A549 (cell line): ENCODE results near the gene ANKRD29.

ENCODE experiments used
- EP300 ChIP-seq, 2 experiments: fragments of >200 bp; sonication (Bioruptor Twin); formaldehyde crosslinking; IDR thresholded peaks; 2 replicates in 1 of 2; 3 replicates in 1 of 2; pipeline ENCODE4 v1.6.1; 2016 to 2017
- HDAC2 ChIP-seq: fragments of 200-600 bp; sonication (generic); IDR thresholded peaks from 2 replicates; pipeline ENCODE4 v1.6.1; 2016
- POLR2A ChIP-seq: IDR thresholded peaks from 2 replicates; pipeline ENCODE4 v1.6.1; 2012; ENCODE audit warnings: mild to moderate bottlenecking, low read length
- ZSCAN20 ChIP-seq: fragments of 250-450 bp; sonication (Bioruptor Pico); IDR thresholded peaks from 2 replicates; pipeline ENCODE4 v1.8.0; 2022; ENCODE audit warnings: mild to moderate bottlenecking, moderate library complexity
- TF ChIP-seq, protein P1 (sequence below): fragments of >200 bp; sonication (Bioruptor Twin); formaldehyde crosslinking; IDR thresholded peaks from 3 replicates; pipeline ENCODE4 v1.5.1; 2016
- TF ChIP-seq, protein P2 (sequence below): fragments of 200-600 bp; sonication (generic); IDR thresholded peaks from 2 replicates; pipeline ENCODE4 v1.6.1; 2016; ENCODE audit warnings: antibody characterized with exemption, mild to moderate bottlenecking, moderate library complexity
- TF ChIP-seq, protein P3 (sequence below): fragments of 250-450 bp; sonication (Bioruptor Pico); IDR thresholded peaks from 2 replicates; pipeline ENCODE4 v1.5.0; 2021; ENCODE audit warnings: mild to moderate bottlenecking, moderate library complexity, borderline replicate concordance

DNA sequence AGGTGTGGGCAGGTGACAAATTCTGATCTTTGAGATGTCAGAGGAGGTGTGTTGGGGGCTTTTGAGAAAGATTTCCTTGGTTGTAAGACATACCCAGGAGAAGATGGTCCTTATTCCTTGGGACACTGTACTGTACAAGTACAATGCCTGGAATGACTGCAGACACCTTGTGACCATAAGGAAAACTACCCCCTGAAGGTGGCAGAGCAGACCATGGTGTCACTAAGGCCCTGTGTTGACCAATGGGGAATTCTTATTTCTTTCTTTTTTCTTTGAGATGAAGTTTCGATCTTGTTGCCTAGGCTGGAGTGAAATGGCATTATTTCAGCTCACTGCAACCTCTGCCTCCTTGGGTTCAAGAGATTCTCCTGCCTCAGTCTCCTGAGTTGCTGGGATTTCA lies 4.4 kb upstream of the ANKRD29 start:
- TF ChIP-seq, protein P1, sequence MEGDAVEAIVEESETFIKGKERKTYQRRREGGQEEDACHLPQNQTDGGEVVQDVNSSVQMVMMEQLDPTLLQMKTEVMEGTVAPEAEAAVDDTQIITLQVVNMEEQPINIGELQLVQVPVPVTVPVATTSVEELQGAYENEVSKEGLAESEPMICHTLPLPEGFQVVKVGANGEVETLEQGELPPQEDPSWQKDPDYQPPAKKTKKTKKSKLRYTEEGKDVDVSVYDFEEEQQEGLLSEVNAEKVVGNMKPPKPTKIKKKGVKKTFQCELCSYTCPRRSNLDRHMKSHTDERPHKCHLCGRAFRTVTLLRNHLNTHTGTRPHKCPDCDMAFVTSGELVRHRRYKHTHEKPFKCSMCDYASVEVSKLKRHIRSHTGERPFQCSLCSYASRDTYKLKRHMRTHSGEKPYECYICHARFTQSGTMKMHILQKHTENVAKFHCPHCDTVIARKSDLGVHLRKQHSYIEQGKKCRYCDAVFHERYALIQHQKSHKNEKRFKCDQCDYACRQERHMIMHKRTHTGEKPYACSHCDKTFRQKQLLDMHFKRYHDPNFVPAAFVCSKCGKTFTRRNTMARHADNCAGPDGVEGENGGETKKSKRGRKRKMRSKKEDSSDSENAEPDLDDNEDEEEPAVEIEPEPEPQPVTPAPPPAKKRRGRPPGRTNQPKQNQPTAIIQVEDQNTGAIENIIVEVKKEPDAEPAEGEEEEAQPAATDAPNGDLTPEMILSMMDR, result no peak
- TF ChIP-seq, protein P2, sequence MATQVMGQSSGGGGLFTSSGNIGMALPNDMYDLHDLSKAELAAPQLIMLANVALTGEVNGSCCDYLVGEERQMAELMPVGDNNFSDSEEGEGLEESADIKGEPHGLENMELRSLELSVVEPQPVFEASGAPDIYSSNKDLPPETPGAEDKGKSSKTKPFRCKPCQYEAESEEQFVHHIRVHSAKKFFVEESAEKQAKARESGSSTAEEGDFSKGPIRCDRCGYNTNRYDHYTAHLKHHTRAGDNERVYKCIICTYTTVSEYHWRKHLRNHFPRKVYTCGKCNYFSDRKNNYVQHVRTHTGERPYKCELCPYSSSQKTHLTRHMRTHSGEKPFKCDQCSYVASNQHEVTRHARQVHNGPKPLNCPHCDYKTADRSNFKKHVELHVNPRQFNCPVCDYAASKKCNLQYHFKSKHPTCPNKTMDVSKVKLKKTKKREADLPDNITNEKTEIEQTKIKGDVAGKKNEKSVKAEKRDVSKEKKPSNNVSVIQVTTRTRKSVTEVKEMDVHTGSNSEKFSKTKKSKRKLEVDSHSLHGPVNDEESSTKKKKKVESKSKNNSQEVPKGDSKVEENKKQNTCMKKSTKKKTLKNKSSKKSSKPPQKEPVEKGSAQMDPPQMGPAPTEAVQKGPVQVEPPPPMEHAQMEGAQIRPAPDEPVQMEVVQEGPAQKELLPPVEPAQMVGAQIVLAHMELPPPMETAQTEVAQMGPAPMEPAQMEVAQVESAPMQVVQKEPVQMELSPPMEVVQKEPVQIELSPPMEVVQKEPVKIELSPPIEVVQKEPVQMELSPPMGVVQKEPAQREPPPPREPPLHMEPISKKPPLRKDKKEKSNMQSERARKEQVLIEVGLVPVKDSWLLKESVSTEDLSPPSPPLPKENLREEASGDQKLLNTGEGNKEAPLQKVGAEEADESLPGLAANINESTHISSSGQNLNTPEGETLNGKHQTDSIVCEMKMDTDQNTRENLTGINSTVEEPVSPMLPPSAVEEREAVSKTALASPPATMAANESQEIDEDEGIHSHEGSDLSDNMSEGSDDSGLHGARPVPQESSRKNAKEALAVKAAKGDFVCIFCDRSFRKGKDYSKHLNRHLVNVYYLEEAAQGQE, result no peak
- no peak for TF ChIP-seq HDAC2
- no peak for TF ChIP-seq POLR2A
- no peak for TF ChIP-seq ZSCAN20 (CRISPR knock-in tag)
- TF ChIP-seq, protein P3, sequence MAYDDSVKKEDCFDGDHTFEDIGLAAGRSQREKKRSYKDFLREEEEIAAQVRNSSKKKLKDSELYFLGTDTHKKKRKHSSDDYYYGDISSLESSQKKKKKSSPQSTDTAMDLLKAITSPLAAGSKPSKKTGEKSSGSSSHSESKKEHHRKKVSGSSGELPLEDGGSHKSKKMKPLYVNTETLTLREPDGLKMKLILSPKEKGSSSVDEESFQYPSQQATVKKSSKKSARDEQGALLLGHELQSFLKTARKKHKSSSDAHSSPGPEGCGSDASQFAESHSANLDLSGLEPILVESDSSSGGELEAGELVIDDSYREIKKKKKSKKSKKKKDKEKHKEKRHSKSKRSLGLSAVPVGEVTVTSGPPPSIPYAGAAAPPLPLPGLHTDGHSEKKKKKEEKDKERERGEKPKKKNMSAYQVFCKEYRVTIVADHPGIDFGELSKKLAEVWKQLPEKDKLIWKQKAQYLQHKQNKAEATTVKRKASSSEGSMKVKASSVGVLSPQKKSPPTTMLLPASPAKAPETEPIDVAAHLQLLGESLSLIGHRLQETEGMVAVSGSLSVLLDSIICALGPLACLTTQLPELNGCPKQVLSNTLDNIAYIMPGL, result no peak
- no peak for TF ChIP-seq EP300 (IDR thresholded peaks at IDR 0.05)
